Stimulated activated CD8-positive, alpha-beta memory T cell treated with anti-CD3 and anti-CD28 coated beads, Interleukin-4, amount 100 ng/mL, for 24 hours (primary cell): Measurements from ENCODE around the gene DST.

ENCODE experiments used
- DNase-seq: peaks from one replicate; pipeline ENCODE4 v3.0.0-alpha.2; 2020; ENCODE audit warnings: low read depth

DST gene

DNA sequence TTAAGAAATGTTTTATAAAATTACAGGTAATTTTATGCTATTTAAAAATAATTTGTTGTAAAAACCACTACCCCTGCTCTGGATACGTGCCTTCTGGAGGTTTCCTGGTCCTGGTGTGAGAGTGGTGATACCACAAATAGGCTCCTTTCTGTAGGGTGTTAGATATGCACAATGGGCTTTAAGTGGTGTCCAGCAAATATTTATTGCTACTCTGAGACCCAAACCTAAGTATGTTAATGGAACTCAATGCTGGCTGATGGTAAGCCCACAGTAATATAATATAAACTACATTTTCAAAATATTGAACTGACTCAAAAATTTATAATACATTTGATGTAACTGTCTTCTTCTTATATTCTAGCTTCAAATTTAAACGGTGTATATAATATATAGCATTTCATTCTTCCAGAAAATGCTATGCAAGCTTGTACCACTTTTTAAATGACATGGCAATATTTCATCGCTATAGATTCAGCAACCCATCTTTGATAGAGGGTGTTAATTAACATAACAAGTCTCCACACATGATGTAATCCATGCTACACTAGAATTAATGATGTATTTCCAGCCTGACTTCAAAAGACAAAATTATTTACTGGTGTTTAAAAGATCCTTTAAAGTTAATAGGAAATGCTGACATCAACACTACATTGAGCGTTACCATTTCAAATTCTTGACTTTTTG is 161.9 kb downstream of the DST start:
- no peak for DNase-seq

DNA sequence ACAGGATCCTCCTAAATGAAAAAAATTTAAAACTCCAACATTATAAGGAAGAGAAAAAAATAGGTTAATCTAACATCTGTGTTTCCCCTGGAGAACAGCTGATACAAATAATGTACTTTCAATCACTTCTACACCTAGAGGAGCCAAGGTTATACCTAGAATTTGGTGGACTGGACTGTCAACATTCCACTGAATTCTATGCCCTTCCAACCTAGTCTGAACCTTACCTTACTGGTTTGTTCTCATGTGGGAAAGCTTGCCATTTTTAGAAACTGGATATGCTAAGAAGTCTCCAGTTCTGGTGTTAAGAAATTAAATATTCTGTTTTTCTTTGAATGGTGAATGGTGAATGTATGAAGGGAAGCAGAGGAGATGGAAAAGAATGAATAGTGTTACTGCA is 162.4 kb downstream of the DST start:
- DNase-seq, result no peak

DNA sequence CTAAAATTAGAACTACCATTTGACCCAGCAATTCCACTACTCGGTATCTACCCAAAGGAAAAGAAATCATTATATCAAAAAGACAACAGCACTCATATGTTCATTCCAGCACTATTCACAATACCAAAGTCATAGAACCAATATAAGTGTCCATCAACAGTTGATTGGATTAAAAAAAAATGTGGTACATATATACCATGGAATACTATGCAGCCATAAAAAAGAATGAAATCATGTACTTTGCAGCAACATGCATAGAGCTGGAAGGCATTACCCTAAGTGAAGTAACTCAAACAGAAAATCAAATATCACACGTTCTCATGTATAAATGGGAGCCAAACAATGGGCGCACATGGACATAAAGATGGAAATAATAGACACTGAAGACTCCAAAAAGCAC is 163.3 kb downstream of the DST start:
- no peak for DNase-seq

DNA sequence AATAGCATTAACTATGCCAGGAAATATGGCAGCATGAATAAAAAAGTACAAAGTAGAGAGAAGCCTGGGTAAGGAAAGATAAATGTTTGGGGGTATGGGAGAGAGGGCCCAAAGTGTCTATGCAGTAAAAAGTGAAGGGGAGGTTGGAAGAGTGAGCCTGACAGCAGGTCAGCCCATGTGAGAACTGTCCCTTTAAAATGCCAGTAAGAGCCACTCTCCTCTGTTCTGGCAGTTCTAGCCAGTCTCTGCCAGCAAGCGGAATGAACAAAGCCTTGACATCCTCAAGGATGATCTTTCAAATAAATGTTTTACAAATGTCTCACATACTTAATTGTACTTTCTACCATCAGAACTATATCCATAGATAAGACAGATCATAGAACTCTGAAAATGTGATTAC is 164.5 kb downstream of the DST start:
- no peak for DNase-seq

DNA sequence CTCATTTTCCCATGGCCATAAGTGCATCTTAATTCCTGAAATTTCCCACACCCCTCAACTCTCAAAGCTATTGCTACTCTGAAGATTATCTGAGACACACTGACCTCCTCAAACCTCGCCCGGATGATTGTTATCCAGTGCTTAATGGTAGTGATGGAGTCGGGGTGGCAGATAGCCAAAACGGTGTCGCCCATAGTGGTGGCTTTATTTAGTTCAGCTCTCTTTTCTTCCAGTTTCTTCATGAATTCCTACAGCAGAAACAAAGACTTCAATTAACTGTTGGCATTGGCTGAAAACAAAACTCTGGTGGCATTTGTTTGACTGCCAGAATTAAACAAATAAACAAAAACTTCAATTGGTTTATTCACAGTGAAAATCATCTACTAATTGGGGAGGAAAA is 165.4 kb downstream of the DST start:
- no peak for DNase-seq

DNA sequence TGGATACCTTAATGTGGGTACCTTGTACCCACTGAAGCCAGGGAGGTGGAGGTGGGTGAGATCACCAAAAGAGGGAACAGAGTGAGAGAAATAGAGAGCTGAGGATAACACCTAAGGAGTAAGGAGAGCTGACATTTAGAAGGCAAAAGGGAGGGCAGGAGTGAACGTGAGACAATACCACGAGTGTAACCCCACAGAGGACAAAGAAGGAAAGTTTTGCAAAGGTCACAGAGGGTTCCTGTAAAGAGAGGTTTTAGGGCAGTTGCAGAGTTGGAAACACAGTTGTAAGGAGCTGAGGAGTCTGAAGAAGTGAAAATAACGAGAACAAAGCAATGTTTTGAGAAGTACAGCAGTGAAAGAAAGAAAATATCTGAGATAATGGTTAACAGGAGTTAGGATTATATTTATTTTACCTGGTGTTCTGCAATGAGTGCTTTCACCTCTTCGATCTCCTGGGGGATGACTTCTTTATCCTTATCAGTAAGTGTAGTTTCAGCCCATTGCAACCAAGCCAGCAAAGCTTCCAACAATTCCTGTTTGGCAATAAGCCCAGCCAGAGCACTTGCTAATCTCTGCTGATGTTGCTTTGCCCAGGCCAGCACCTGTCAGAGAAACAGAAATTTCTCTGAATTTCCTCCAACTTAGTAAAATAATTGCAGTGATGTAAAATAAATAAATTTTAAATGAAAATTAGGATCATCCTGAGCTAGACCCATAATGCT is 166.8 kb downstream of the DST start:
- no peak for DNase-seq

DNA sequence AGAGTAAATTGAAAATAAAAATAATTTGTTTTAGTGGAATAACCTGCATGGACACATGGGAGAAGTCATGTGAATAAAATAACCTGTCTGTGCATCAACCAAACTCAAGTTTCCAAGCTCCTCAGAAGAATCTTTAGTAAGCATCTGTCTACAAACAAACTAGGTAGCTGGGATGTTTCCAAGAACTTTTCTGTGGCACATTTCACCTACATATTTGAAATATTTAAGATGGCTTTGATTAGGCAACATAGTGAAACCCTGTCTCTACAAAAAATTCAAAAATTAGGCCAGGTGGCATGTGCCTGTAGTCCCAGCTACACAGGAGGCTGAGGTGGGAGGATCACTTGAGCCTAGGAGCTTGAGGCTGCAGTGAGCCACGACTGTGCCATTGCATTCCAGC is 168.2 kb downstream of the DST start:
- DNase-seq, result no peak

DNA sequence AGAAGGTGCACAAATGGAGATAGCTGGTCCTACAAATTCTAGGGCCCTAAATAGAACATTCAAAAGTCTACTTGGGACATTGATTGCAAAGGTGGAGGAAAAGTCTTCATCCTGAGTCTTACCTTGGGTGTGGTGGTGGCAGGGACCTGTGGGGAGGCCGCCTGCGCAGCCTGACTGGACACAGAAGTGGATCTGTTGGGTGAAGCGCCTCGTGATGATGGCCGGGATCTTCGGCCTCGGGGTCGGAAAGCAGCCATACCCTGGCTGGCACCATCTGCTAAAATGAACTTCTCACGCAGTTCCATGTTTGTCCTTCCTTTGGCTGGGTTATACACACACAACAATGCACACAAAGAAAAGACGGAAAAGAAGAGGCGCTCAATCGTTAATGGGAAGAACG is 179.2 kb downstream of the DST start:
- no peak for DNase-seq

DNA sequence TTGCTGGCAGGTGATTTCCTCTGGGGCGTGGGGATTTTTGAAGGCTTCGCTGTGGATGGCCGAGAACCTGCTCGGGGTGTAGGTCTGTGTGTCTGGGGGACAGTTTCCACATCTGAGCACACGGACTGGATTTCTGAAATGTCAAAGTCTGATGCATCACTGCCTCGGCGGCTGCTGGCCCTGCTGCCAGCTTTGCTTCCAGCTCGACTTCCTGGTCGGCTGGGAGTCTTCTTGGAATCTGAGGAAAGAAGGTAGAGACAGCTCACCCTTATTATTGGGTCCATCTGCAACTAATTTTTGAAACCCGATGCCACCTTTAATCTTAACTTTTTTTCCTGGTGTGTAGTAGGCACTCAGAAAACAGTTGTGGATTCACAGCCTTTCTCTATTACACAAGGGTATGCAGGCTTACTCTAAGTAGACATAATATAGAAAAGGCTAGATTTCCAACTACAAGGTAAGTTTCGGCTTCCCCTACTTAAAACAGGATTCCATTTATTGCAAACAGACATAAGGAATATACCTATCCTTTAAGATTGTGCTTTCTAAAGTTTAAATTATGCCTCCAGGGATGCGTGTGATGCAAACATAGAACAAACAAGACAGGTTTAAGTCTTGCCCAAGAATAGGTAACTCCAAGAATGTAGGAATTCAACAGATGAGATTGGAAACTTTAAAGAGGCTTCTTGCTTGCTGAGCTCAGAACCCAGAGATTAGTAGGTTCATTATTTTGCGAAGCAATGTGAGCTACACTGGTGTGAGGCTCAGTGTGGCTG is 183.5 kb downstream of the DST start:
- no peak for DNase-seq

DNA sequence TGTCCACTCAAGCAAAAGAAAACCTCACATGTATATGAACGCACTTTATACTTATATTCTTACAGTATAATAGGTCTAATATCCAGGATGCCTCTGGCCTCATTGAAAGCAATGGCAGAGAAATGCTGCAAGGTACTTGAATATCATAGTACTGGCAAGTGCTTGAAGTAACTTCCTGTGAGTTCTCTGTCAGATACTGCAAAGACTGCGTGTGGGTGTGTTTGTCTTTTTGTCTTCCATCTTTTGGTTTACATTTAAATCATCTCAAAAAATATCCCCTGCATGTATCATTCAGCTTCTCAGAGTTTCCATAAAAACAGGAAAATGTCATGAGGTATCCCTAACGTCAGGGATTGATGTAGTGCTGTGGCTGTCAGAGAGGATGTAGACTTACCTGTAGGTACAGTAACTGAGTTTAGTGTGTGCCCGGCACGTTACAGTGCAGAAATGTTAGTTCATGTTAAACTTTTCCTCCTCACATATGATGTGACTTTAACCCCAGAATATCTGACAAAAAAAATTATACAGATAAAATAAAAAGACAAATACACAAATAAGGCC is 184.3 kb downstream of the DST start:
- DNase-seq, result no peak

DNA sequence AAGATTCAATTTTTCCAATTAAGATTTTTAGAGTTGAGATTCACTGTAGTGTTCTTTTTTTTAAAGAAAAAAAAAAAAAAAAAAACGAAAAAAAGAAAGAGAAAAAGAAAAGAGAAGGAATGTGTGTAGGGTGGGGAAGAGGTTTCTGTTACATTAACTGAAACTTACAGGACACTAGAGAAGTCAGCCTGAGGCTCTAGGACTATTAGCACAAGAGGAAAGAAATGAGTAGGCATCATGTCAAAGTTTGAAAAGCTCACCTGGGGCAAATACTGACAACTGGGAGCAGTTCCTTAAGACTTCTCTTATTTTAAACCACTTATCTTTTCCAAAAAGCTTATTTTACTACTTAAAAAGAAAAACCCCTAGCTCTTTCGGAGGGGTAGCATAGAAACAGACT is 185.9 kb downstream of the DST start:
- no peak for DNase-seq

DNA sequence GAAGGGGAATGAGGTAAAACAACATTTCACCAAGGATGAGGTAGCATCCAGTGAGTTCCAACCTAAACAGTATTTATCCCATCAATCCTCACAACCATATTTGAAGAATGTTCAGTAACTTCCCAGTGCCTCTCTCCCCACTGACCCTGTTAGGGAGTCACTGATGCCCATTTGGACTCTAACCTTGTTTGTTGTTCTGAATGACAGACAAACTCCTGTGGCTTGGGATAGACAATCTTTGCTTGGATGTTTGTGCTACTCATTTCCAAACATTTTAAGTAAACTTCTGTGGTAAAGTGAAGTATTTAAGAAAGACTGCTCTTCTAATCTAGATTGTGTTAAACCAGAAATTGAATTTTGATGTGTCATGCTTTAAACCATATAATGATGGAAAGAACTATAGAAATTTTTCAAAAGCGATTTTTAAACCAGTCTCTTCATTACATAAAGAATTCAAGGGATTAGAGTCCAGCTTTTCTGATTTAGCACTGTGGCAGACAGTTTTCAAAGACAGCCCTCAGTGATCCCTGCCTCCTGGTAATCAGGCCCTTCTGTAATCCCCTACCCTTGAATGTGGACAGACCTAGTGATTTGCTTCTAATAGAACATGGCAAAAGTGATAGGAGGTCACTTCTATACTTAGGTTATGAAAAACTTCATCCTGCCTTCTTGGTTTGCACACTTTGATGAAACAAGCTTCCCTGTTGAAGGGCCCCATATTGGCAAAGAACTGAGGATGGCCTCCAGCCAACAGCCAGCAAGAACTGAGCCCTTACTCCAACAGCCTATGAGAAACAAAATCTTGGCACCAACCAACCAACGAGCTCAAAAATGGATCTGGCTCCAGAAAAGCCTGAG is 191.6 kb downstream of the DST start:
- DNase-seq, result no peak

DNA sequence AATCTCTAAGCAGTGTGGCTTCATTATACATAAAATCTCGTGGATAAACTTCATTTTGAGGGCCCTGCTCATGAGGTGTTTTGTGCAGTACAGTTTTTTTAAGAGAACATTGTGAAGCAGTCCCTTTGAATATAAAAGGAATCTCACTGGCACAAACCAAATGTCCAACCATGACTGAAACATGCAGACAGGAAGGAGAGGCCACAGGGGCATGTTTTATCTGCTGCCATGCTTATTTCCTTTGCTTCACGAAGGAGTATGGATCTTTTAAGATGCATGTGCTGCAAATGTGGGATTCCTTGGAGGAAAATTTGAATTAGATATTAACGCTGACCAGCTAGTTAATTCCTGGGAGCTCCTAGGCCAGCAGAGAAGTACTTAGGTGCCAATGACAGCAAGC is 192.3 kb downstream of the DST start:
- DNase-seq, result no peak

DNA sequence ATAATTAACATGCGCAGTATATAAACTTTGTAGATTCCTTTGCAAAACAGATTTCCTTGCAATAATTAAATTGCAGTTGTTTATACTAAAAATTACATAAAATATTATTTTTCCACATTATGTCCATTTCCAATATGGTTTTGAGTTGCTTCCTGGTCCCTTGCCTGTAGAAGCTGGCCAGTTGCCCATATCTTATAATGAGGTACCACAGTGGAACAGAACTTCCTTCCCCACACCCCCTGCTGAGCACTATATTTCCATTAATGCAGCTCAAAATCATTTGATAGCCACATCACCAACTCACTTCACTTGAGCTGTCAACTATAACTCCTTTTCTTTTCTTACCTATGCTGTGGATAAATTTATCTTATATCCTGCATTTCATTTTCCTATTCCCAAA is 194.6 kb downstream of the DST start:
- no peak for DNase-seq

DNA sequence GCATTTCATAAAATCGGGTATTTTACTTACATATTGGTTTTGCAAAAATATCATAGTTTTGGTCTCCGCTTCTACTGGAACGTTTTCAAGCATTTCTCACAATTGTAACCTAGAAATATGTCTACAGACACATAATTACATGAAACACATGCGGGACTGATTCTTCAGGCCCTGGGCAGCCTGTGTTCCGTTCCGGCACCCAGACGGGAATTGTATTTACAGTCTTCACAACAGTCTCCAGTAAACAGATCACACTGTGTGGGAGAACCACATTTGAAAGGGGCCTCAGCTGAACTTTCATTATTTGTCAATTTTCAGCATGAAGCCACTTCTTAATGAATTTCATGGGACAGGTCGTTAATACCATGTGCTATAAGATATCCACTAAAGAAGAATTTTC is 196.9 kb downstream of the DST start:
- no peak for DNase-seq

DNA sequence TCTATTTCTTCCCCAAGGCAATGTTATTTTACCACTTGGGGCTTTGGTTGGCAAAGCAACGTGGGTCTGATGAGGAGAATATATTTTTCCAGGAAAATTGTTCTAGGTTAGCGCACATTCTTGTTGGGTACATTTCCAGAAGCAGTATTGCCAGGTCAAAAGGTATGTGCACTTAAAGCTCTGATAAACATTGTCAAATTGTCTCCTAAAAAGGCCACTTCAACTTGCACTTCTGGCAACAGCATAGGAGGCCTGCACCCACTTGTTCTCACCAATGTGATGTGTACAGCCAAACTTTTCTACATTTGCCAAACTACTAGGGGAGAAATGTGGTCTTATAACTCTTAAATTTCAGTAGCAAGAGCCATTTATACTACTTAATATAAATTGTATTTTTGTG is 197.8 kb downstream of the DST start:
- no peak for DNase-seq

DNA sequence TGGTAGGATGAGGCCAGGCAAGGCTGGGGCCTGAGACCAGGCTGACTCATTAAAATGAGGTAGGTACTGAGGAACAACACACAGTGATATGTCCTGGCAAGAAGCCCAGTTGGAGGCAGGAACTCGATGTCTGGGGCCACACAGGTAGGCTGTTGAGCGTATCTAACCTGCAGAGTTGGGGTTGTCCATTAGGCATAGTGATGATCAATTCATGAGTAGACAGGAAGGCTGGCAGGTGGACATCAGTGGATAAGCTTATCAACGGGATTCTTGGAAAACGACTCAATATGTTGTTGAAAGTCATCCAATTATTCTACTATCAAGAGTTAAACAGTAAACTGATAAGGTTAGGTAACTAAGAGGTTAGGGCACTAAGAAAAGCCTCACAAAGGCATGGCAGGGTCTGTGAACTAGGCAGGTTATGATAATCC is 202.1 kb downstream of the DST start:
- DNase-seq, result no peak

DNA sequence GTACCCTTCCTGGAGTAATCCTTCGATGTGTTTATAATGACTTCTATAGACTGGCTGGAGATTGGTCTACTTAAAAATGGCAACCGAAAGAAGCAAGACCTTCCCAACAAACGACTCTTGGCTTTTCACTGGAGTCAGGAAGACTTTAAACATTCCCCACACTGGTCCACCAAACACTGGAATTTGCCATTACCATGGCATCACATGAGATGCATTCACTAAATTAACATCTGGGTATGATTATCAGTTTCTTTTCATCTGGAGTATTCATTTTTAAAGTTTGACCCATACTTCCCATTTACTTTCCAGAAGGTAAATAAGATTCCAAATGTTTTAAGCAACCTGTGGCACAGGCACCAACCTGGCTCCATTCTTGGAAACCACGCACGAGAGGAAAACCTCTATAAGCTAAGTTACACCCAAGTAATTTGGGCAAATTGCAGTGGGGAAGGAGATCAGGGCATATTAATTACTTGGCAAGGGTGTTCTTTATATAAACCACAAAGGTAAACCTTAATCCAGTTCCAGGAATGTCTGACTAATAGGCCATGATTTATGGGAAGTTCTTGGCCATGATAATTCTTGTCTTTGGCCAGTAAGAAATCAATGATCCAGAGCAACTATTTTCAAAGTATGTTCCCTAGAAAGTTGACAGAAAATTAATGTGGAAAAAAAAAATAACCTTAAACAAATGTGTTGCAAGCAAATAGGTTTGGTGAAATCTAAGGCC is 205.4 kb downstream of the DST start:
- no peak for DNase-seq

DNA sequence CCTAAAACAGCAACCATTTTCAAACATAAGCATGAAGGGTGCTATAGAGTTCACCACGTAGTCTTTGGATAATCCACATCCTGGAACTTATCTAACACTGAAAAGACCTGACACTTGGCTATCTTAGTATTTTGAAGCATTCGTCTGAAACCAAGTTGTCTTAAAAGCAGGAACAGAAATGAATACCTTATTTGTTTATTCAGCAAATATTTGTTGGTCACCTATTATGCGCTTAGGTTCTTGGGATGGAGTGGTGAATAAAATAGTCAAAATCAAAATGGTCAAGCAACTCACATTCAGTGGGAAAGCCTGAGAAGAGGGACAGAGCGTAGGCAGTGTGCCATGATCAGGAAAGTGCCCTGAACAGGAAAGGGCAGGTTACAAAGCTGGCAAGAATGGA is 206.9 kb downstream of the DST start:
- no peak for DNase-seq

DNA sequence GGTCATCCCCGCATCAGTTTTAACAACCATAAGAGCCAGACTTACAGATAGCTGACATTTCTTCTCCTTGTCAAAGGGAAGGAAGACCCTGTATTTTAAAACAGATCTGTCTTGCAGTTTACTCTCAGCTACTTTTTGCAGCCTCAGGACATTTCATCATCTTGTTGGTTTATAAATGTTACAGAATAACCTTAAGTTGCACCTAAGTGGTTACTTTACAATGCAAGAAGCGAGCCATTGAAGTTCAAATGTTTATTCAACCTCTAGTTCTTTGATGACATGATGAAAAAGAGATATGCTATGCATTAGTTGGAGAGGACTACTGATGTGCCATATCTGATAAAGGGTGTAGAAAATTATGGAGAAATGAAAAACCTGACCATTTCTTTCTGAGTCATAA is 207.4 kb downstream of the DST start:
- no peak for DNase-seq

DNA sequence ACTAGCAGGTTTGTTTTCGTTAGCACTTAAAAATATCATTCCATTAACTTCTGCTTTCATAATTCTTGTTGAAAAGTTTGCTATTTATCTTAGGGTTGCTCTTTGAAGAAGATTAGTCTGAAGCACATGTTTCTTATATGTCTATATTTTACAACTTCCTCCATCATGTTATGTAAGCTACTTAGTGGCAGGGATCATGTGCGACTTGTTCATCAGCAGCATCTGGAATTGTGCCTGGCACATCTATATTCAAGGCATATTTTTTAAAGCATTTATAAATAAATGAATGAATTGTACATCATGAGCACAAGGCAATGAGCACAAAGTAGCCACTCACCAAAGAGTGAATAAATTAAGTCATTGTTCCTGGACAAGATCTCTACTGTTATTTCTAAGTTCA is 208.1 kb downstream of the DST start:
- no peak for DNase-seq
